GM23338 (cell line): ENCODE measurements around the gene TENT4B. TPM values are rescaled to one million over a fixed set of nuclear protein-coding genes. Genes with fewer than 3 reads are reported as not detected.

Experiments
- ATAC-seq: fragments of 200-7000 bp; cut with Tn5 transposase; 3 replicates; pipeline ENCODE4 v1.9.1; 2020
- DNase-seq: peaks from one replicate; pipeline ENCODE4 v3.0.0-alpha.2; 2015; ENCODE audit warnings: low spot score
- H2AFZ ChIP-seq: fragments of 200-600 bp; sonication (generic); 2 replicates; pipeline ENCODE4 v1.8.0; 2016; ENCODE audit warnings: antibody characterized with exemption, mild to moderate bottlenecking, moderate library complexity
- H3F3A ChIP-seq: fragments of 200-600 bp; sonication (generic); replicated peaks from 2 replicates; pipeline ENCODE4 v1.8.0; 2017; ENCODE audit warnings: antibody characterized with exemption, mixed run types, low read depth
- H3K27ac ChIP-seq: fragments of 200-600 bp; sonication (generic); 2 replicates; pipeline ENCODE4 v1.6.1; 2016; ENCODE audit warnings: low read depth
- H3K27me3 ChIP-seq: fragments of 200-600 bp; sonication (generic); 2 replicates; pipeline ENCODE4 v1.8.0; 2016; ENCODE audit warnings: mild to moderate bottlenecking, mixed run types, moderate library complexity; ENCODE audit not compliant: insufficient read depth
- H3K36me3 ChIP-seq: fragments of 200-600 bp; sonication (generic); 2 replicates; pipeline ENCODE4 v1.8.0; 2016; ENCODE audit warnings: mild to moderate bottlenecking; ENCODE audit not compliant: insufficient read depth
- H3K4me1 ChIP-seq: fragments of 200-600 bp; sonication (generic); 2 replicates; pipeline ENCODE4 v1.8.0; 2016; ENCODE audit warnings: mild to moderate bottlenecking, moderate library complexity; ENCODE audit not compliant: insufficient read depth
- H3K4me2 ChIP-seq: fragments of 200-600 bp; sonication (generic); 2 replicates; pipeline ENCODE4 v1.7.1; 2017; ENCODE audit warnings: mixed run types
- H3K4me3 ChIP-seq: fragments of 200-600 bp; sonication (generic); 2 replicates; pipeline ENCODE4 v1.6.1; 2016; ENCODE audit warnings: mixed run types
- H3K79me2 ChIP-seq: fragments of 200-600 bp; sonication (generic); replicated peaks from 2 replicates; pipeline ENCODE4 v1.8.0; 2017; ENCODE audit warnings: mild to moderate bottlenecking; ENCODE audit not compliant: insufficient read depth
- H3K9me2 ChIP-seq: fragments of 200-600 bp; sonication (generic); 2 replicates; pipeline ENCODE4 v1.8.0; 2017; ENCODE audit not compliant: insufficient read depth
- H4K20me1 ChIP-seq: fragments of 200-600 bp; sonication (generic); replicated peaks from 2 replicates; pipeline ENCODE4 v1.8.0; 2017; ENCODE audit warnings: mild to moderate bottlenecking; ENCODE audit not compliant: insufficient read depth
- H3K27ac Mint-ChIP-seq: 2 replicates; pipeline ENCODE4 v1.8.0; 2020; ENCODE audit warnings: inconsistent platforms, mild to moderate bottlenecking, moderate library complexity, mixed read lengths
- H3K27me3 Mint-ChIP-seq: 3 replicates; pipeline ENCODE4 v1.8.0; 2022; ENCODE audit warnings: low read depth, mild to moderate bottlenecking, moderate library complexity, mixed read lengths, inconsistent platforms; ENCODE audit not compliant: insufficient read depth, poor library complexity
- H3K36me3 Mint-ChIP-seq: 3 replicates; pipeline ENCODE4 v1.8.0; 2021; ENCODE audit warnings: low read depth, mild to moderate bottlenecking, inconsistent platforms, moderate library complexity, mixed read lengths
- H3K4me1 Mint-ChIP-seq: 3 replicates; pipeline ENCODE4 v1.8.0; 2020; ENCODE audit warnings: mild to moderate bottlenecking, inconsistent platforms, mixed read lengths
- H3K4me3 Mint-ChIP-seq: 3 replicates; pipeline ENCODE4 v1.8.0; 2021; ENCODE audit warnings: moderate library complexity, mild to moderate bottlenecking, inconsistent platforms, mixed read lengths
- H3K9me3 Mint-ChIP-seq: 3 replicates; pipeline ENCODE4 v1.8.0; 2020; ENCODE audit warnings: moderate library complexity, mild to moderate bottlenecking, inconsistent platforms, mixed read lengths
- CREB1 ChIP-seq: fragments of 250-450 bp; sonication (Bioruptor Pico); IDR thresholded peaks from 2 replicates; pipeline ENCODE4 v1.5.0; 2020; ENCODE audit warnings: low read depth, mild to moderate bottlenecking, moderate library complexity
- CTCF ChIP-seq, 2 experiments: fragments of 200-600 bp in 1 of 2; sonication (generic) in 1 of 2; conservative IDR thresholded peaks; 2 replicates each; pipeline versions ENCODE4 v1.5.1 to v1.6.1; 2016 to 2017; ENCODE audit warnings: antibody characterized with exemption in 2 of 2, low read depth in 2 of 2, mild to moderate bottlenecking in 2 of 2, moderate library complexity in 1 of 2
- ETS1 ChIP-seq: IDR thresholded peaks from 2 replicates; pipeline ENCODE4 v1.6.1; 2016; ENCODE audit warnings: antibody characterized with exemption
- EZH2 ChIP-seq: fragments of 200-600 bp; sonication (generic); IDR thresholded peaks from one replicate; pipeline ENCODE4 v1.8.0; 2017; ENCODE audit warnings: antibody characterized with exemption, mild to moderate bottlenecking, low read depth; ENCODE audit not compliant: unreplicated experiment
- EZH2phosphoT487 ChIP-seq: fragments of 200-600 bp; sonication (generic); IDR thresholded peaks from one replicate; pipeline ENCODE4 v1.8.1; 2018; ENCODE audit warnings: antibody characterized with exemption; ENCODE audit not compliant: unreplicated experiment
- JUNB ChIP-seq: IDR thresholded peaks from one replicate; pipeline ENCODE4 v1.6.1; 2016; ENCODE audit warnings: antibody characterized with exemption; ENCODE audit not compliant: unreplicated experiment
- POLR2AphosphoS5 ChIP-seq: IDR thresholded peaks from 2 replicates; pipeline ENCODE4 v1.6.1; 2016; ENCODE audit warnings: antibody characterized with exemption, low read depth
- REST ChIP-seq: IDR thresholded peaks from one replicate; pipeline ENCODE4 v1.6.1; 2018; ENCODE audit warnings: antibody characterized with exemption; ENCODE audit not compliant: unreplicated experiment
- STAT1 ChIP-seq: IDR thresholded peaks from one replicate; pipeline ENCODE4 v1.6.1; 2016; ENCODE audit warnings: antibody characterized with exemption; ENCODE audit not compliant: unreplicated experiment
- ZNF114 ChIP-seq: fragments of 250-450 bp; sonication (Bioruptor Pico); IDR thresholded peaks from 2 replicates; pipeline ENCODE4 v1.5.0; 2020; ENCODE audit warnings: mild to moderate bottlenecking, moderate library complexity
- ZNF331 ChIP-seq: fragments of 250-450 bp; sonication (Bioruptor Pico); IDR thresholded peaks from 2 replicates; pipeline ENCODE4 v1.5.0; 2020; ENCODE audit warnings: low read depth, mild to moderate bottlenecking, moderate library complexity
- ZNF462 ChIP-seq: fragments of 250-450 bp; sonication (Bioruptor Pico); IDR thresholded peaks from 2 replicates; pipeline ENCODE4 v1.5.0; 2020; ENCODE audit warnings: mild to moderate bottlenecking, moderate library complexity
- polyA plus RNA-seq: library from polyadenylated mRNA; unstranded; fragments of >200 nt; fragmentation: Nextera tagmentation; extraction: Ambion mirVana; gene quantifications from 2 replicates; pipeline ENCODE4 v1.2.1, GENCODE V29; 2016
- total RNA-seq: library from RNA; depleted of rRNA; stranded (reverse); fragments of >200 nt; shearing (Covaris generic); gene quantifications from 2 replicates; pipeline ENCODE4 v1.2.3, GENCODE V29; 2014

The TENT4B gene
- total and polyA plus RNA-seq, 2 experiments from 2014 or later, result 17.6 to 21.3 TPM

- Histone ChIP-seq H3K27me3 (no peaks in the 10 kb centered on the region), H3F3A (no peaks in the 10 kb centered on the region), H3K36me3 (no peaks in the 10 kb centered on the region), H3K4me1 (peaks cover 8% of the 10 kb centered on the region; the same call in 1 of the 2 replicates), H3K27ac (no peak overlapping the region), H3K79me2 (no peaks in the 10 kb centered on the region), H3K4me3 (no peak overlapping the region), H3K4me2 (no peak overlapping the region), H2AFZ (no peak overlapping the region), H3K9me2 (no peaks in the 10 kb centered on the region), H4K20me1 (no peaks in the 10 kb centered on the region)
- TF ChIP-seq REST (no peak), ZNF462 (CRISPR knock-in tag) (no peak), ZNF114 (CRISPR knock-in tag) (no peak), EZH2 (no peak), POLR2AphosphoS5 (no peak), ZNF331 (CRISPR knock-in tag) (no peak), ETS1 (no peak), CTCF (conservative IDR thresholded peaks at IDR 0.05; ENCODE audit: low read depth in 2 of 2) (no peak), CREB1 (CRISPR knock-in tag) (no peak), STAT1 (no peak), JUNB (no peak), EZH2phosphoT487 (no peak)
- Mint-ChIP-seq H3K9me3 (no peaks in the 10 kb centered on the region), H3K4me3 (no peak overlapping the region), H3K27ac (no peak overlapping the region), H3K36me3 (no peaks in the 10 kb centered on the region), H3K4me1 (peaks cover 8% of the 10 kb centered on the region), H3K27me3 (no peaks in the 10 kb centered on the region)
- no peak for ATAC-seq
- no peak for DNase-seq
Measured at GRCh38 chr16:50123417-50123816, 29.7 kb upstream of the TENT4B start.
